BLaER1 treated with 17β-estradiol and CSF1 and Interleukin-3, amounts not matched to agents 10 nM and 100 nM (cell line): ENCODE data around the gene LRRC56.
A peak's percentile ranks its signal among the peaks of the same experiment; 100 is the strongest.

Source experiments
- H3K27ac ChIP-seq, 11 experiments: shearing (Covaris generic); formaldehyde crosslinking; 2 replicates each; pipeline ENCODE4 v1.8.1; 2022
- H3K27me3 ChIP-seq, 11 experiments: shearing (Covaris generic); formaldehyde crosslinking; 2 replicates each; pipeline ENCODE4 v1.8.1; 2022
- H3K36me3 ChIP-seq, 11 experiments: shearing (Covaris generic); formaldehyde crosslinking; 2 replicates each; pipeline ENCODE4 v1.8.1; 2022
- H3K4me1 ChIP-seq, 10 experiments: shearing (Covaris generic); formaldehyde crosslinking; 2 replicates each; pipeline ENCODE4 v1.8.1; 2022
- H3K4me2 ChIP-seq, 11 experiments: shearing (Covaris generic); formaldehyde crosslinking; 2 replicates each; pipeline ENCODE4 v1.8.1; 2022
- H3K4me3 ChIP-seq, 10 experiments: shearing (Covaris generic); formaldehyde crosslinking; 2 replicates each; pipeline ENCODE4 v1.8.1; 2022
- H3K9ac ChIP-seq, 11 experiments: shearing (Covaris generic); formaldehyde crosslinking; 2 replicates each; pipeline ENCODE4 v1.8.1; 2022
- H3K9me3 ChIP-seq, 11 experiments: shearing (Covaris generic); formaldehyde crosslinking; replicated peaks in 1 of 11; 2 replicates each; pipeline ENCODE4 v1.8.1; 2022
- H4K20me1 ChIP-seq, 11 experiments: shearing (Covaris generic); formaldehyde crosslinking; 2 replicates each; pipeline ENCODE4 v1.8.1; 2022
- Cebpa-rat ChIP-seq, 11 experiments: shearing (Covaris generic); IDR thresholded peaks; 2 replicates each; pipeline ENCODE4 v1.8.1; 2022

Gene LRRC56

GRCh38 chr11:551596-551995 is 14.3 kb downstream of the LRRC56 start:
- H3K27me3 ChIP-seq, result peaks cover 15 to 34% (median 16%) of the 10 kb centered on the region in 11 experiments
- no peak overlapping the region for H3K4me3 ChIP-seq
- H3K4me2 ChIP-seq, result peak overlapping the region in 1 of 11 experiments; percentile 24; a peak in 1 of 22 replicates
- TF ChIP-seq Cebpa-rat (IDR thresholded peaks at IDR 0.05), result no peak
- H3K27ac ChIP-seq, result no peak overlapping the region
- no peak overlapping the region for H3K9ac ChIP-seq
- H3K9me3 ChIP-seq, result no peaks in the 10 kb centered on the region
- peaks cover 0 to 39% (median 17%) of the 10 kb centered on the region in 11 experiments; a peak in 17 of 22 replicates for H4K20me1 ChIP-seq
- H3K4me1 ChIP-seq, result peaks cover 14 to 44% (median 26%) of the 10 kb centered on the region in 10 experiments; a peak in 17 of 20 replicates
- no peaks in the 10 kb centered on the region; a peak in 1 of 22 replicates for H3K36me3 ChIP-seq

- H3K4me1 ChIP-seq, result peaks cover 14 to 52% (median 30%) of the 10 kb centered on the region in 10 experiments; a peak in 17 of 20 replicates
- H3K4me3 ChIP-seq, result no peak overlapping the region
- H3K4me2 ChIP-seq, result peak overlapping the region in 4 of 11 experiments; percentile 57 to 72 (median 62); a peak in 4 of 22 replicates
- no peak for TF ChIP-seq Cebpa-rat (IDR thresholded peaks at IDR 0.05)
- H3K36me3 ChIP-seq, result no peaks in the 10 kb centered on the region; a peak in 1 of 22 replicates
- H3K9me3 ChIP-seq, result no peaks in the 10 kb centered on the region
- H3K9ac ChIP-seq, result no peak overlapping the region
- peaks cover 32 to 52% (median 33%) of the 10 kb centered on the region in 11 experiments for H3K27me3 ChIP-seq
- no peak overlapping the region for H3K27ac ChIP-seq
- H4K20me1 ChIP-seq, result peaks cover 0 to 56% (median 28%) of the 10 kb centered on the region in 11 experiments; a peak in 17 of 22 replicates
Measured at GRCh38 chr11:553083-553987, 16.0 kb downstream of the LRRC56 start.

- Histone ChIP-seq H3K9ac (no peak overlapping the region; a peak in 1 of 22 replicates), H3K27ac (no peak overlapping the region), H3K27me3 (peaks cover 39 to 58% (median 39%) of the 10 kb centered on the region in 11 experiments), H3K4me1 (peaks cover 14 to 51% (median 30%) of the 10 kb centered on the region in 10 experiments; a peak in 17 of 20 replicates), H4K20me1 (peaks cover 0 to 59% (median 28%) of the 10 kb centered on the region in 11 experiments; a peak in 17 of 22 replicates), H3K9me3 (no peaks in the 10 kb centered on the region), H3K4me2 (peak overlapping the region in 10 of 11 experiments; percentile 56 to 83 (median 70); a peak in 16 of 22 replicates), H3K4me3 (no peak overlapping the region), H3K36me3 (no peaks in the 10 kb centered on the region; a peak in 1 of 22 replicates)
- TF ChIP-seq Cebpa-rat (IDR thresholded peaks at IDR 0.05), result no peak
Measured at GRCh38 chr11:553988-554340, 16.6 kb downstream of the LRRC56 start.

- peaks cover 45 to 65% (median 46%) of the 10 kb centered on the region in 11 experiments for H3K27me3 ChIP-seq
- H3K4me2 ChIP-seq, result peak overlapping the region; percentile 67 to 99 (median 95)
- no peak overlapping the region for H3K27ac ChIP-seq
- peak overlapping the region in 5 of 10 experiments; percentile 28 to 60 (median 47); a peak in 4 of 20 replicates for H3K4me3 ChIP-seq
- H4K20me1 ChIP-seq, result peaks cover 0 to 59% (median 28%) of the 10 kb centered on the region in 11 experiments; a peak in 17 of 22 replicates
- TF ChIP-seq Cebpa-rat (IDR thresholded peaks at IDR 0.05), result no peak
- H3K9ac ChIP-seq, result peak overlapping the region in 1 of 11 experiments; percentile 37; a peak in 1 of 22 replicates
- no peaks in the 10 kb centered on the region; a peak in 1 of 22 replicates for H3K36me3 ChIP-seq
- H3K9me3 ChIP-seq, result no peaks in the 10 kb centered on the region
- peaks cover 14 to 48% (median 31%) of the 10 kb centered on the region in 10 experiments; a peak in 17 of 20 replicates for H3K4me1 ChIP-seq
Measured at GRCh38 chr11:554428-555226, 17.3 kb downstream of the LRRC56 start.

GRCh38 chr11:555227-555779 is 18.0 kb downstream of the LRRC56 start:
- H3K36me3 ChIP-seq, result no peaks in the 10 kb centered on the region; a peak in 1 of 22 replicates
- H4K20me1 ChIP-seq, result peaks cover 0 to 59% (median 28%) of the 10 kb centered on the region in 11 experiments; a peak in 17 of 22 replicates
- no peaks in the 10 kb centered on the region for H3K9me3 ChIP-seq
- H3K27ac ChIP-seq, result no peak overlapping the region
- H3K4me3 ChIP-seq, result peak overlapping the region; percentile 40 to 66 (median 50)
- peaks cover 20 to 55% (median 38%) of the 10 kb centered on the region in 10 experiments; a peak in 18 of 20 replicates for H3K4me1 ChIP-seq
- no peak for TF ChIP-seq Cebpa-rat (IDR thresholded peaks at IDR 0.05)
- H3K27me3 ChIP-seq, result peaks cover 48 to 67% (median 52%) of the 10 kb centered on the region in 11 experiments
- peak overlapping the region; percentile 75 to 99 (median 95) for H3K4me2 ChIP-seq
- H3K9ac ChIP-seq, result peak overlapping the region in 5 of 11 experiments; percentile 39 to 69 (median 65); a peak in 9 of 22 replicates

GRCh38 chr11:555780-556661 is 18.7 kb downstream of the LRRC56 start:
- Histone ChIP-seq H3K9me3 (no peaks in the 10 kb centered on the region), H3K36me3 (no peaks in the 10 kb centered on the region), H3K4me1 (peaks cover 21 to 57% (median 40%) of the 10 kb centered on the region in 10 experiments; a peak in 18 of 20 replicates), H3K9ac (peak overlapping the region in 4 of 11 experiments; percentile 39 to 69 (median 65); a peak in 6 of 22 replicates), H3K4me2 (peak overlapping the region; percentile 75 to 99 (median 95)), H3K4me3 (peak overlapping the region; percentile 40 to 66 (median 50); a peak in 17 of 20 replicates), H4K20me1 (peaks cover 0 to 59% (median 28%) of the 10 kb centered on the region in 11 experiments; a peak in 17 of 22 replicates), H3K27me3 (peaks cover 48 to 67% (median 52%) of the 10 kb centered on the region in 11 experiments), H3K27ac (no peak overlapping the region)
- no peak for TF ChIP-seq Cebpa-rat (IDR thresholded peaks at IDR 0.05)

- peaks cover 48 to 67% (median 52%) of the 10 kb centered on the region in 11 experiments for H3K27me3 ChIP-seq
- peak overlapping the region in 3 of 11 experiments; percentile 2 to 65 (median 48); a peak in 3 of 22 replicates for H3K9ac ChIP-seq
- H4K20me1 ChIP-seq, result peaks cover 0 to 61% (median 33%) of the 10 kb centered on the region in 11 experiments; a peak in 20 of 22 replicates
- peak overlapping the region in 10 of 11 experiments; percentile 75 to 99 (median 96); a peak in 18 of 22 replicates for H3K4me2 ChIP-seq
- H3K9me3 ChIP-seq, result no peaks in the 10 kb centered on the region
- H3K36me3 ChIP-seq, result no peaks in the 10 kb centered on the region
- no peak for TF ChIP-seq Cebpa-rat (IDR thresholded peaks at IDR 0.05)
- no peak overlapping the region for H3K27ac ChIP-seq
- peaks cover 26 to 63% (median 45%) of the 10 kb centered on the region in 10 experiments for H3K4me1 ChIP-seq
- H3K4me3 ChIP-seq, result peak overlapping the region in 7 of 10 experiments; percentile 48 to 66 (median 53); a peak in 6 of 20 replicates
Measured at GRCh38 chr11:556662-557256, 19.4 kb downstream of the LRRC56 start.
